ENCODE measurements around the gene ACER3. TPM values are rescaled to one million over a fixed set of nuclear protein-coding genes. Genes with fewer than 3 reads are reported as not detected.
"Not testable (repeated sequence)": the region's sequence is repeated elsewhere in the genome, so short reads cannot be mapped to it uniquely, and the experiment has no call there.

ACER3 gene
- polyA plus RNA-seq, 4 donors: 3.8 to 9.5 (median 6.0) TPM

DNA sequence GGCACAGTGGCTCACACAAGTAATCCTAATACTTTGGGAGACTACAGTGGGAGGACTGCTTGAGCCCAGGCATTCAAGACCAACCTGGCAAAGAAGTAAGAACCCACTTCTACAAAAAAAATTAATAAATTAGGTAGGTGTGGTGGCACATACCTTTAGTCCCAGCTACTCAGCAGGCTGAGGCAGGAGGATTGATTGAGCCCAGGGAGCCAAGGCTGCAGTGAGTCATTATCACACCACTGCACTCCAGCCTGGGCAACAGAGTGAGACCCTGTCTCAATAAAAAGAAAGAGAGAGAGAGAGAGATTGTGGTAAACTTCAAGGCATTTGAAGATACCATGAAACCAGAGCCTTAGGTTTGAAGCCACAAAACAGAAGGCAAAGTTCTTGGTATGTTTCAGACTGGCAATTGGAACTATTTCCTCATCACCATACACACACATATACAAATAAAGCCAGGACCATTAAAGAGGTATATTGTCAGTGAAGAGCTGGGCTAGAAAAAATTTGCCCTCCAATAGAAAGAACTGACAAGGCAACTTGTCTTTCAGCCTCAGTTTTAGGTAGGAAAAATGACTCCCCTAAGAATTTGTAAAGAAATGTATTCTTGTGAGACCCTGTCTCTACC lies 148.9 kb downstream of the ACER3 start:
- no peaks in the 10 kb centered on the region for H3K27me3 ChIP-seq (ENCODE audit: control insufficient read depth in 3 of 3, insufficient read depth in 3 of 3, low read length in 3 of 3)
- FAIRE-seq (no peak), DNase-seq (no peak)
- H3K36me3 ChIP-seq (ENCODE audit: control insufficient read depth in 3 of 3, insufficient read depth in 2 of 3, low read depth in 1 of 3, low read length in 3 of 3): peaks cover 0 to 5% (median 4%) of the 10 kb centered on the region in 3 donors
- no peaks in the 10 kb centered on the region for H3K4me1 ChIP-seq (ENCODE audit: control insufficient read depth in 3 of 3, insufficient read depth in 2 of 3, low read depth in 1 of 3, low read length in 2 of 3)
- H3K9me3 ChIP-seq (ENCODE audit: control insufficient read depth in 2 of 2, insufficient read depth in 1 of 2, low read depth in 1 of 2, low read length in 1 of 2): peaks cover 0 to 8% of the 10 kb centered on the region in 2 donors
- no peak overlapping the region for H3K4me3 ChIP-seq (ENCODE audit: low read depth in 1 of 3, low read length in 3 of 3)
- H3K27ac ChIP-seq (ENCODE audit: low read depth in 1 of 3, low read length in 2 of 3): no peak overlapping the region

DNA sequence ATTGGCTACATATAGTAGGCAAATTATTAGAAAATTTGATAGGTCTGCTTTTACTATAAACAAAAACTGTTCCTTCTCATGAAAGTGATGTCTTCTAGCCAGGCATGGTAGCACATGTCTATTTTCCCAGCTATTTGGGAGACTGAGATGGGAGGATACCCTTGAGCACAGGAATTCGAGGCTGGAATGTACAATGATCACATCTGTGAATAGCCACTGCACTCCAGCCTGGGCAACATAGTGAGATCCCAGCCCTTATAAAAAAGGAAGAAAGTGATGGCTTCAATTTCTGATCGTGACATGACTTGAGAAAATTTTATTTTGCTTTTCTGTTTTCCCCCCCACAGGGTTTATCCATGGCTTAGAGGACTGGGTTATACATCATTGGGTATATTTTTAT lies 154.0 kb downstream of the ACER3 start:
- WGBS, 3 donors: 95 to 98% (median 96%) methylated on average over 2 of the region's 2 CpGs
- Histone ChIP-seq H3K36me3 (ENCODE audit: control insufficient read depth in 3 of 3, insufficient read depth in 2 of 3, low read depth in 1 of 3, low read length in 3 of 3) (peaks cover 2 to 5% (median 3%) of the 10 kb centered on the region in 3 donors), H3K4me1 (ENCODE audit: control insufficient read depth in 3 of 3, insufficient read depth in 2 of 3, low read depth in 1 of 3, low read length in 2 of 3) (peaks cover 0 to 4% (median 0%) of the 10 kb centered on the region in 3 donors), H3K27ac (ENCODE audit: low read depth in 1 of 3, low read length in 2 of 3) (no peak overlapping the region), H3K27me3 (ENCODE audit: control insufficient read depth in 3 of 3, insufficient read depth in 3 of 3, low read length in 3 of 3) (no peaks in the 10 kb centered on the region), H3K9me3 (ENCODE audit: control insufficient read depth in 2 of 2, insufficient read depth in 1 of 2, low read depth in 1 of 2, low read length in 1 of 2) (no peaks in the 10 kb centered on the region), H3K4me3 (ENCODE audit: low read depth in 1 of 3, low read length in 3 of 3) (no peak overlapping the region)
- FAIRE-seq (no peak), DNase-seq (no peak)

DNA sequence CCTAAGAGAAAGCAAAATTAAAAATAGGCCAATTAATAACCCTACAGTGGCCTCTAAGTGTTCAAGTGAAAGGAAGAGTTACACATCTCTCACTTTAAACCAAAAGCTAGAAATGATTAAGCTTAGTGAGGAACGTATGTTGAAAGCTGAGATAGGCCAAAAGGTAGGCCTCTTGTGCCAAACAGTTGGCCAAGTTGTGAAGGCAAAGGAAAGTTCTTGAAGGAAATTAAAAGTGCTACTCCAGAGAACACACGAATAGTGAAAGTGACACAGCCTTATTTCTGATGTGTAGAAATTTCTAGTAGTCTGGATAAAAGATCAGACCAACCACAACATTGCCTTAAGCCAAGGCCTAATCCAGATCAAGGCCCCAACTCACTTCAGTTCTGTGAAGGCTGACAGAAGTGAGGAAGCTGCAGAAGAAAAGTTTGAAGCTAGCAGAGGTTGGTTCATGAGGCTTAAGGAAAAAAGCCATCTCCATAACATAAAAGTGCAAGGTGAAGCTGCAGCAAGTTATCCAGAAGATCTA lies 157.7 kb downstream of the ACER3 start:
- WGBS, 3 donors: 68 to 73% (median 69%) methylated on average over 2 of the region's 2 CpGs
- not testable (repeated sequence) for H3K4me1 ChIP-seq (ENCODE audit: control insufficient read depth in 3 of 3, insufficient read depth in 2 of 3, low read depth in 1 of 3, low read length in 2 of 3); FAIRE-seq

DNA sequence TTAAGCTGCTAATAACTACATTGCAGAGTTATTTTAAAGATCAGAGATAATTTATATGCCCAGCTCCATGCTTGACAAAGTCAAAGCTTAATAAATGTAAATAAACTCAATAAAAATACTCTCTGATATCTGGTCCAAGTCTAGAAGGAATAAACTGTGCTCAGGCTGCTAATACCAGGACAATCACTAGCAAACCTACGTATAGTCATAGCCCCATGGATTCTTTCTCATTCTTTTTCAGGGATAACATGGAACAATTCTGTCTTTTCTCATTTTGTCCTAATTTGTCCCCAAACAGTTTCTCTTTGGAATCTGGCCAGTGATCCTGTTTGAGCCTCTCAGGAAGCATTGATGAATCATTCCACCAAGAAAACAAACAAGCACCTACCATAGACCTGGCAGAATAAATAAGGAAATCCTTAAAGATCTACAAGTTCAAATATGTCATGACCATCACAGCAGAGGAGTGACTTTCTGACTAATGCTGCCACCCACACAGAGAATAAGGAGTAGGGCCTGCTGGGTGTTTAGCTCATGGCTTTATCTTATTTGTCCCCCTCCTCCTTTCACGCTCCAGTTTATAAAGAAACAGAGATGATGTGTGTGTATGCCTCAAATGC lies 159.4 kb downstream of the ACER3 start:
- no peaks in the 10 kb centered on the region for H3K27me3 ChIP-seq (ENCODE audit: control insufficient read depth in 3 of 3, insufficient read depth in 3 of 3, low read length in 3 of 3)
- DNase-seq (peak in 1 of 2 donors; percentile 43), FAIRE-seq (no peak)
- H3K4me3 ChIP-seq (ENCODE audit: low read depth in 1 of 3, low read length in 3 of 3): no peak overlapping the region
- H3K4me1 ChIP-seq (ENCODE audit: control insufficient read depth in 3 of 3, insufficient read depth in 2 of 3, low read depth in 1 of 3, low read length in 2 of 3): peaks cover 0 to 4% (median 0%) of the 10 kb centered on the region in 3 donors
- H3K36me3 ChIP-seq (ENCODE audit: control insufficient read depth in 3 of 3, insufficient read depth in 2 of 3, low read depth in 1 of 3, low read length in 3 of 3): peaks cover 2 to 5% (median 3%) of the 10 kb centered on the region in 3 donors
- 77 to 87% (median 80%) methylated on average over 2 of the region's 2 CpGs for WGBS, 3 donors
- H3K27ac ChIP-seq (ENCODE audit: low read depth in 1 of 3, low read length in 2 of 3): no peak overlapping the region
- H3K9me3 ChIP-seq (ENCODE audit: control insufficient read depth in 2 of 2, insufficient read depth in 1 of 2, low read depth in 1 of 2, low read length in 1 of 2): no peaks in the 10 kb centered on the region

More for the DNA sequence above, 157.7 kb downstream of the ACER3 start:
- not testable (repeated sequence) for H3K9me3 ChIP-seq (ENCODE audit: control insufficient read depth in 2 of 2, insufficient read depth in 1 of 2, low read depth in 1 of 2, low read length in 1 of 2); H3K27me3 ChIP-seq (ENCODE audit: control insufficient read depth in 3 of 3, insufficient read depth in 3 of 3, low read length in 3 of 3); DNase-seq; H3K36me3 ChIP-seq (ENCODE audit: control insufficient read depth in 3 of 3, insufficient read depth in 2 of 3, low read depth in 1 of 3, low read length in 3 of 3); H3K27ac ChIP-seq (ENCODE audit: low read depth in 1 of 3, low read length in 2 of 3); H3K4me3 ChIP-seq (ENCODE audit: low read depth in 1 of 3, low read length in 3 of 3)

DNA sequence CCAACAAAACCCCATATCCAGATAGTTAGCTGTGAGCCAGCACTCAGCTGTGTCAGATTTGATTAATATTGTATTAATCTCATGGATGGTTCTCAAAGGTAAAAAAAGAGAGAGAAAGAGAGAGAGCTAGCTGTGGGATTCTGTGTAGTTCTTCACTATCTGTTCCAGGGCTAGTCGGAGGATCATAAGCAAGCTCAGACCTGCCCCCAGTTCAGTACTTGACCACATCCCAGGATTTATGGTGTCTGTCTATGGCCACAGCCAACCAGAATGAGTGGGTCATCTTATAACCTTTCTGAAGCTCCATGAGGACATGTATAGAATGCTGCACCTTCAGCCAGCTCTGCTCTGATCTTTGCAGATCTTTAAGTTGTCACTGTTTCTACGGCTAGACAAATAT lies 160.0 kb downstream of the ACER3 start:
- H3K4me3 ChIP-seq (ENCODE audit: low read depth in 1 of 3, low read length in 3 of 3): no peak overlapping the region
- H3K27ac ChIP-seq (ENCODE audit: low read depth in 1 of 3, low read length in 2 of 3): peak overlapping the region in 1 of 3 donors; percentile 4
- no peak for DNase-seq
- no peaks in the 10 kb centered on the region for H3K9me3 ChIP-seq (ENCODE audit: control insufficient read depth in 2 of 2, insufficient read depth in 1 of 2, low read depth in 1 of 2, low read length in 1 of 2)
- WGBS, 3 donors: 91 to 98% (median 96%) methylated on average over 2 of the region's 2 CpGs
- peaks cover 2 to 5% (median 3%) of the 10 kb centered on the region in 3 donors for H3K36me3 ChIP-seq (ENCODE audit: control insufficient read depth in 3 of 3, insufficient read depth in 2 of 3, low read depth in 1 of 3, low read length in 3 of 3)
- peaks cover 0 to 5% (median 0%) of the 10 kb centered on the region in 3 donors for H3K4me1 ChIP-seq (ENCODE audit: control insufficient read depth in 3 of 3, insufficient read depth in 2 of 3, low read depth in 1 of 3, low read length in 2 of 3)
- FAIRE-seq: no peak
- no peaks in the 10 kb centered on the region for H3K27me3 ChIP-seq (ENCODE audit: control insufficient read depth in 3 of 3, insufficient read depth in 3 of 3, low read length in 3 of 3)

DNA sequence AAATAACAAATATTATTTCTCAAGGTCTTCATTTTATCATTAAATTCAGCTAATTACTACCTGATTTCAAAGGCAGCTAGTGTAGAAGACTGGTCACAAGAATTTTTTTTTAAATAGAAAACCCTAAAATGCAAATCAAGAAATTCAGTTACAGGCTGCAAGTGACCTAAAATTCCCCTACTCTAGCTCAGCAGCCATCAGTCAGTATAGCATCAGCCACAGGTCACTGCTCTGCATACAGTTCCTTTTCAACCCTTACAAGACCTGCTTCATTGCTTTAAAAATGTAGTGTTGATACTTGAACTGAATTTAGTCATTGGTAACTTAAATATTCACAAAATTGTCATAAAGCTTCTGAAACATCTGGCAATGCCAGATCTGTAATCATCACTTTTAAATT lies 164.0 kb downstream of the ACER3 start:
- peaks cover 0 to 24% (median 1%) of the 10 kb centered on the region in 3 donors for H3K4me1 ChIP-seq (ENCODE audit: control insufficient read depth in 3 of 3, insufficient read depth in 2 of 3, low read depth in 1 of 3, low read length in 2 of 3)
- no peaks in the 10 kb centered on the region for H3K9me3 ChIP-seq (ENCODE audit: control insufficient read depth in 2 of 2, insufficient read depth in 1 of 2, low read depth in 1 of 2, low read length in 1 of 2)
- DNase-seq (no peak), FAIRE-seq (no peak)
- H3K27me3 ChIP-seq (ENCODE audit: control insufficient read depth in 3 of 3, insufficient read depth in 3 of 3, low read length in 3 of 3): no peaks in the 10 kb centered on the region
- no peak overlapping the region for H3K27ac ChIP-seq (ENCODE audit: low read depth in 1 of 3, low read length in 2 of 3)
- H3K36me3 ChIP-seq (ENCODE audit: control insufficient read depth in 3 of 3, insufficient read depth in 2 of 3, low read depth in 1 of 3, low read length in 3 of 3): peaks cover 0 to 3% (median 0%) of the 10 kb centered on the region in 3 donors
- H3K4me3 ChIP-seq (ENCODE audit: low read depth in 1 of 3, low read length in 3 of 3): no peak overlapping the region

DNA sequence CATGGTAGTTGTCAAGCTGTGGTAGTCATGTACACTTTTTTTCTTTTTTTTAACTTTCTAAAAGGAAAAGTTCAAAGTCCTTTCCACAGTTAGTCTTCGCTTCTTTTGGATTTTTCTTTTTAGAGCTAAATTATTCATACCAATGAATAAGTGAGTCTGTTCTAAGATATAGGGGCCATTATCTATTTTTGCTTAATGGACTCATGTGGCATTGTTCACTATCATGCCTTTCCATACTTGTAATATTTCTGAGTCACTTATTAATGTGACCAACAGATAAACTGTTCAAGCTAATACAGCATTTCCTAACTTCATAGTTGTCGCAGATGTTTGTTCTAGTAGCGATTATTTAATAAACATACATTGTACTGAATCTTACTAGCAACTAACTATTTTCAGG lies 165.5 kb downstream of the ACER3 start:
- Histone ChIP-seq H3K36me3 (ENCODE audit: control insufficient read depth in 3 of 3, insufficient read depth in 2 of 3, low read depth in 1 of 3, low read length in 3 of 3) (peaks cover 0 to 2% (median 0%) of the 10 kb centered on the region in 3 donors), H3K27me3 (ENCODE audit: control insufficient read depth in 3 of 3, insufficient read depth in 3 of 3, low read length in 3 of 3) (no peaks in the 10 kb centered on the region), H3K27ac (ENCODE audit: low read depth in 1 of 3, low read length in 2 of 3) (peak overlapping the region in 1 of 3 donors; percentile 24), H3K4me3 (ENCODE audit: low read depth in 1 of 3, low read length in 3 of 3) (no peak overlapping the region), H3K4me1 (ENCODE audit: control insufficient read depth in 3 of 3, insufficient read depth in 2 of 3, low read depth in 1 of 3, low read length in 2 of 3) (peaks cover 0 to 35% (median 1%) of the 10 kb centered on the region in 3 donors), H3K9me3 (ENCODE audit: control insufficient read depth in 2 of 2, insufficient read depth in 1 of 2, low read depth in 1 of 2, low read length in 1 of 2) (no peaks in the 10 kb centered on the region)
- no peak for FAIRE-seq
- DNase-seq: peak in 1 of 2 donors; percentile 44
- 44 to 70% (median 44%) methylated on average over 3 of the region's 3 CpGs for WGBS, 3 donors

DNA sequence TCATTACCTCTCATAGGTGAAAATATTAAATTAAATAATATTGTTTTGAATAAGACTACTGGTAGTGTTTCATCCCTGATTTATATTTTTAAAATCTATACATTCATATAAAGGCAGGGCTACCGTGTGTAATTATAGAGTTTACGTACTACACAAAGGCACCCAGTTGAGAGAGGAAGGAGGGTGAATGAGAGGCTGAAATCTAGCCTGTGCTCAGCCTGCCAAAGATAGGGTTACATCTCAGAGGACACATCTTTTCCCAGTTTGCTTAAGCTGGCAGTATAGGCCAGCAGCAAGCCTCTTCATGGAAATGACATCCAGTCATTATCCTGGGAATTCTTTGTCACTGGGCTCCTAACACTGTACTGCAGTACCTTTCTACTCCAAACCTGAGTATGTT lies 166.0 kb downstream of the ACER3 start:
- H3K9me3 ChIP-seq (ENCODE audit: control insufficient read depth in 2 of 2, insufficient read depth in 1 of 2, low read depth in 1 of 2, low read length in 1 of 2): no peaks in the 10 kb centered on the region
- no peak overlapping the region for H3K4me3 ChIP-seq (ENCODE audit: low read depth in 1 of 3, low read length in 3 of 3)
- FAIRE-seq: no peak
- DNase-seq: no peak
- H3K27ac ChIP-seq (ENCODE audit: low read depth in 1 of 3, low read length in 2 of 3): peak overlapping the region in 1 of 3 donors; percentile 24
- peaks cover 0 to 1% (median 0%) of the 10 kb centered on the region in 3 donors for H3K36me3 ChIP-seq (ENCODE audit: control insufficient read depth in 3 of 3, insufficient read depth in 2 of 3, low read depth in 1 of 3, low read length in 3 of 3)
- no peaks in the 10 kb centered on the region for H3K27me3 ChIP-seq (ENCODE audit: control insufficient read depth in 3 of 3, insufficient read depth in 3 of 3, low read length in 3 of 3)
- H3K4me1 ChIP-seq (ENCODE audit: control insufficient read depth in 3 of 3, insufficient read depth in 2 of 3, low read depth in 1 of 3, low read length in 2 of 3): peaks cover 0 to 35% (median 1%) of the 10 kb centered on the region in 3 donors
- WGBS, 3 donors: 88 to 94% (median 90%) methylated on average over 2 of the region's 2 CpGs

Data from small intestine (tissue), 7 donors.